Measurements from ENCODE around the gene CLCA2.

CLCA2 gene

DNA sequence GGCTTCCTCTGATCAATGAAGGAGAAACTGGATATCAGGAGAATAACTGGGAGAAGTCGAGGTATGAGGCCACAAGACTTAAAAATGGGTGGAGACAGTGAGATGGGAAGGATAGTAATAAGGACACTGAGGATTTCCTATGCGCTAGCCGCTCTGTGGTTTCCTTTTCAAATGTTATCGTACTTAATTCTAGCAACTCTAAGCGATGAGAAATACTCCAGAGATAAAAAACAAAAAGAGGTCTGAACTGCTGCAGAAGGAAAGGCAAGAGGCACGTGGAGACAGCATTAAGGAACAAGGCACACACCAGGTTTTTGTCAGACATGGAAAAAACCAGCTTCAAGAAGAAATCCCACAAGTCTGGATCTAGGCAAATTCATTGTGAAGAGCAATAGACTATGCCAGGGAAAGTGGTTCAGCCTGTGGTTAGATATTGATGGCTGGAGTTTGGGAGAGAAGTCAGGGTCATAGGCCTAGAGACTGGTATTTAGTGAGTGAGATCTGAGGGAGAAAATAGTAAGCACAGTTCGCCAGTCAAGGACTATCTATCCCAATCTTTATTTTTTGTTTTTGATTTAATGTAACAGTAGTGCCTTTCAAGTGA lies 5.3 kb downstream of the CLCA2 start:
- no peak for DNase-seq (ENCODE audit: low read depth)

DNA sequence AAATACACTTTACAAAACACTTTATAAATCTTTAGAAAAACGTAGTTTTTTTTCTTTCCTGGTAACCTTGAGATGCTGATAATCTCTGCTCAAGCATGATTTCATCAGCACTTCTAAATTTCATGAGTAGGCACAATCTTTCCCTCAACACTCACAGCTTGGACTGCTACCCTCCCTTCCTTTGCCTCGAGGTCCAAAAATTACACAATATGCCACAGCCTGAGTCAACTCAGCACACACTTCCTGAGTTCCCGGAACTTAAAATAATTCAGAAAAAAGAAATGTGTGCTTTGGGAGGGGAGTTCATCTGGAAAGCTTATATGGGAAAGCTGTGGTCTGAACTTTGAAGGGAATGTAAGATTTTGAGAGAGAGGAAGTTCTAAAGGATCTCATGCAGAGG lies 5.9 kb downstream of the CLCA2 start:
- peak; percentile 94 for DNase-seq (ENCODE audit: low read depth)

DNA sequence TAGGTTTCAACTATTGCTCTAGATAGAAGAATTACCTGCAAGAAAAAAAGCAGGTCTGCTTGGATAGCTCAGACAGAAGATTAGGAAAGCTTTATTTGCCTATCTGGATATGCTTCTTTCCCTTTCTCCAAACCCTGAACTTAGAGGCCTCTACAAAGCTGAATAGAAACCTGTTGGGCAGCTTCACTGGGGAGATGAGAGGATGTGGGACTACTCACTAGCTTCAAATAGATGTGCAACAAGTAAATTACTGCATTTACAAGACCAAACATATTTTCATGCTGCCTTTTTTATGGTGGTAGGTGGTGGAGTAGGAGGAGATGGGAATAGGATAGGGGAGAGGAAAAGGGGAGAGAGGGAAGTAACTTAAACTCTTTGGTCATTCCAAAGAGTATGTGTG lies 6.4 kb downstream of the CLCA2 start:
- peak; percentile 9 for DNase-seq (ENCODE audit: low read depth)

- DNase-seq (ENCODE audit: low read depth), result no peak
Measured at GRCh38 chr1:86434059-86434458, 10.1 kb downstream of the CLCA2 start.

DNA sequence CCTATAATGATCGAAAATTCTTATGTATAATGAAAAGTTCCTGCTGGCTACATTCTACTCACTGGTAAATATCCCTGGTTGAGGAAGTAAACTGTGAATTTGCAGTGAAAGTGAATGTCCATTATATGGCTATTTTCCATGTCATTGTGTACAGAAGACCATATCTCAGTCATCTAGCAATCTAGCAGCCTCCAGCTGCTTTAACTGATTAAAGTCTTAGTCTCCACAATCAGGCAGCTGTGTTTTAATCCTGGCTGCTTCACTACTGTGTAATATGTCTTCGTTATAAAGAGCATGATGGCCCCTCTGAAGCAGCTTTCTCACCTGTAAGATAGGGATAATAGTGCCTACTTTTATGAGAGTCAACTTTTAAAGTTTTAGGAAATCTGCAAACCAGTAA lies 11.4 kb downstream of the CLCA2 start:
- DNase-seq (ENCODE audit: low read depth), result no peak

- no peak for DNase-seq (ENCODE audit: low read depth)
Measured at GRCh38 chr1:86436041-86436440, 12.1 kb downstream of the CLCA2 start.

- DNase-seq (ENCODE audit: low read depth), result no peak
Measured at GRCh38 chr1:86441581-86441980, 17.6 kb downstream of the CLCA2 start.

DNA sequence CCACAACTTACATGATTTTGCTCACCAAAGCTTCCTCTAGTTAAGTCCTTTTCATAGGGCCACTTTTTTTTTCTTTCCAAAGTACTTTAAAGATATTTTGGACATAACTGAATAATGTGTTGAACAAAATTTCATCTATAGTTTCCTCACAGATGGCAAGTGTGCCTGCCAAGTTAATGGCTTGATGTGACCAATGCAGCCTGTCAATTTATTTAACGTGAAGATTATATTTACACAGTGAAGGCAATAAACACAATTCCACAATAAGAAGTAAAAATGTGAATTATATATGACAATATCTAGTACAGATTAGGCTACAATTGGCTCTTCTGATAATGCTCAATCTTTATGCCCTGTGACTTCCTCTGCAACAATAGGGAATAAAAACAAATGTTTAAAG lies 18.0 kb downstream of the CLCA2 start:
- no peak for DNase-seq (ENCODE audit: low read depth)

DNA sequence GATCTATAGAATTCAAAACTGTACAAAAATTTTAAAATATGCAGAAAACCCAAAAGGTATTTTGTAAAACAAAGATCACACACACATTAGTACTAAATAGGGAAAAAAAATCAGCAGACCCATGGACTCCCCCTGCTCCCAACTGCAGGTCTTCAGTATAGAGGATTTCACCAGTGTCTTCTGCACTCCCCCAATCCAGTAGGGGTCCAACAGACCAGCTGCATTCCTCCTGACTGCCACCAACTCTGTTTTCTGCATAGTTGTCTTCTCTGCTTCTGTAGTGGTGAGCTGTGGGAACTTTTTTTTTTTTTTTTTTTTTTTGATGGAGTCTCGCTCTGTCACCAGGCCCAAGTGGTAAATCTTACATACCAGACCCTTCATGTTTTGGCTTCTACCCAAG lies 21.9 kb downstream of the CLCA2 start:
- DNase-seq (ENCODE audit: low read depth), result no peak

GRCh38 chr1:86447198-86447790 lies 23.3 kb downstream of the CLCA2 start:
- no peak for DNase-seq (ENCODE audit: low read depth)

DNA sequence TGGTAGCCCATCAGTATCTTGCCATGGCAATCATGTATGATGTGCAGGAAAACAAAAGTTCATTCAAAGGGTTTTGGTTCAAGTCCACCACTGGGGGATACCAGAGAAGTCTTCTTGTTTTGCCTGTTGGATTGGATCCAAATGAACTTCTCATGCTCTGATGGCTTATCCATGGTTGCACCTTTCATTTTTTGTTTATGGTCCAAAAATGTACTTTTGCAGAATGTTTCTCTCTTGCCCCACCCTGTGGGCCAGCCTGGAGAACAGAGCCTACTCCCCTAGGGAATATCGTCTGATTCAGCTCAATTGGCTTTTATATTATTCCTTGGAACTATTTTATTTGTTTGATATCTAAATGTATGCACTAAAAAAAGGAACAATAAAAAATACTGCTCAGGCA lies 24.7 kb downstream of the CLCA2 start:
- DNase-seq (ENCODE audit: low read depth), result no peak

DNA sequence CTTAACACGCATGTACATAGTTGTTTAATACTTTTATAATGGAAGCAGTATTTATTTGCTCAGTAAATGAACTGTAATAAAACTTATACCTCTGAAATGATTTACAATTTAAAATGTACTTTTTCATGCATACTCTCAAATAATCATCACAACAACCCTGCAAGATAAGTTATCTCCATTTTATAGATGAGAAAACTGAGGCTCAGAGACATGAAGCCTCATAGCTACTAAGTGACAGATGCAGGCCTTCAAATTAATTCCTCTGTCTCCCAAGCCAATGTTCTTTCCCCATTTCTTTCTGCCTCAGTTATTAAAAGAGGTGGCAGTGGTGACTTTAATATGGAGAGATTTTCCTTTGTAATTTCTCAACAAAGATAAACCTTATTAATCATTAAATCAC lies 25.1 kb downstream of the CLCA2 start:
- DNase-seq (ENCODE audit: low read depth), result no peak

- DNase-seq (ENCODE audit: low read depth), result no peak
Measured at GRCh38 chr1:86450847-86451246, 26.9 kb downstream of the CLCA2 start.

DNA sequence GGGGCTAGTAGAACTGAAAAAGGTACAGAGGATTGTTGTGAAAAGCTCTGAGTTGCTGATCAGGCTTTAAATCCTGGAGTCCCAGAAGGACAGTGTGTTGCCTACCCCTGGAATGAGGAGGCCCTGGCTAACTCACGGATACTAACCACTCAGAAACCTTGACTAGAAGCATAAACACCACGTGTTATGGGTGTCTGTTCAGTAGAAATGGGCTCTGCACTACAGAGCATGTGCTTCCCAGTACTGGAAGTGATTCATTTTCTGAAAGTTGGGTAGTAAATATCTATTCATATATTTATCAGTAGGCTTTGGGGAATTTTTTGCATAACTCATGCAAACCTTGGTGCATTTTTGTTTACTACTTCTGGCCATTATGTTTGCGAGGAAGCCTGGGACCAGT lies 29.7 kb downstream of the CLCA2 start:
- DNase-seq (ENCODE audit: low read depth), result no peak

DNA sequence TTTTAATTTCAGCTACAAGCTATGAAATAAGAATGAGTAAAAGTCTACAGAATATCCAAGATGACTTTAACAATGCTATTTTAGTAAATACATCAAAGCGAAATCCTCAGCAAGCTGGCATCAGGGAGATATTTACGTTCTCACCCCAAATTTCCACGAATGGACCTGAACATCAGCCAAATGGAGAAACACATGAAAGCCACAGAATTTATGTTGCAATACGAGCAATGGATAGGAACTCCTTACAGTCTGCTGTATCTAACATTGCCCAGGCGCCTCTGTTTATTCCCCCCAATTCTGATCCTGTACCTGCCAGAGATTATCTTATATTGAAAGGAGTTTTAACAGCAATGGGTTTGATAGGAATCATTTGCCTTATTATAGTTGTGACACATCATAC lies 31.1 kb downstream of the CLCA2 start:
- DNase-seq (ENCODE audit: low read depth), result no peak

- no peak for DNase-seq (ENCODE audit: low read depth)
Measured at GRCh38 chr1:86460998-86461397, 37.0 kb downstream of the CLCA2 start.

- DNase-seq (ENCODE audit: low read depth), result no peak
Measured at GRCh38 chr1:86461482-86461881, 37.5 kb downstream of the CLCA2 start.

DNA sequence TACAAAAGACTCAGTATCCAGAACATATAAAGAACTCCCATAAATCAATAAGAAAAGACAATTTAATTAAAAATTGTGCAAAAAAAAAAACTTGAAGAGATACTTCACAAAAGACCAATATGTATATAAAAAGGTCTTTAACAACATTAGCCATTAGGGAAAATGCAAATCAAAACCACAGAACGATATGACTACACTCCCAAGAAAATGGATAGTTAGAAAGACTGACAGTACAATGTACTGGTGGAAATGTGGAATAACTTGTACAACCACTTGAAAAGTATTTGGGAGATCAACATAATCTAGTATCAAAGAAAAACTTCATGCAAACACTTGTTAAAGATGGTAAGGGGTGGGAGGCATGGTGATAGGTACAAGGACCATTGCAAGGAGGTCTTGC lies 40.8 kb downstream of the CLCA2 start:
- peak; percentile 28 for DNase-seq (ENCODE audit: low read depth)

- DNase-seq (ENCODE audit: low read depth), result no peak
Measured at GRCh38 chr1:86466109-86466844, 42.3 kb downstream of the CLCA2 start.

DNA sequence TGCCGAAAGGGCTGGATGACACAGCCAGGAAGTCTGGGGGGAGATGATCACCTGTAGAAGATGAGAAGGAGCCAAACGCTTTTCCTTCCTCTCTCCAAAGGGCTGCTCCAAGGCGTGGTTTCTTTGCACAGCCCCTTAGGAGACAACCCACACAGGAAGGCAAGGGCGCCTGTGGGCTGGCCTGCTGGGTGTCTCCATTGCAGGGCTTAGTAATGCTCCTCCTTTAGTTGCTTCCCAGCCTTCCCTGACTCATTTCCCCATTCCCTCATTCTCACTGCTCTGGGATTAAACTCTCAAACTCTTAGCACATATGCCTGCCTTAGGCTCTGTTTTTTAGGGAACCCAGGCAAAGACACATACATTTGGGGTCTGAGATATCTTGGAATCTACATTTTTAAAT lies 43.0 kb downstream of the CLCA2 start:
- DNase-seq (ENCODE audit: low read depth), result peak; percentile 63

DNA sequence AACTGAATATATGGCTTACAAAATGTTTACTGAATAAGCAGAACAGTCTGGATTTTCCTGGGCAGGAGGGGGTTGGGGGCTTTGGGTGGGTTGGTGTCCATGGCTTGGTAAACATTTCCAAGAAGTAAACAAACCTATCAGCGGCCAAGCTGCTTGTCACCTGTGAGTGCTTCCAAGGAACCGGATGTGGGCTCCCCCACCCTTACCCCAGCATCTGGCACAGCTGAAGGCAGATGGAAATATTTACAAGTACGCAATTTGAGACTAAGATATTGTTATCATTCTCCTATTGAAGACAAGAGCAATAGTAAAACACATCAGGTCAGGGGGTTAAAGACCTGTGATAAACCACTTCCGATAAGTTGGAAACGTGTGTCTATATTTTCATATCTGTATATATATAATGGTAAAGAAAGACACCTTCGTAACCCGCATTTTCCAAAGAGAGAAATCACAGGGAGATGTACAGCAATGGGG lies 44.6 kb downstream of the CLCA2 start, which contains the start of gene CLCA1:
Gene CLCA1 (plus strand): TSS at position 427 of the 477 bp plus-strand sequence. CDS start 45 bp downstream, at position 472.
- DNase-seq (ENCODE audit: low read depth), result no peak

- no peak for DNase-seq (ENCODE audit: low read depth)
Measured at GRCh38 chr1:86470859-86471258, 46.9 kb downstream of the CLCA2 start.

DNA sequence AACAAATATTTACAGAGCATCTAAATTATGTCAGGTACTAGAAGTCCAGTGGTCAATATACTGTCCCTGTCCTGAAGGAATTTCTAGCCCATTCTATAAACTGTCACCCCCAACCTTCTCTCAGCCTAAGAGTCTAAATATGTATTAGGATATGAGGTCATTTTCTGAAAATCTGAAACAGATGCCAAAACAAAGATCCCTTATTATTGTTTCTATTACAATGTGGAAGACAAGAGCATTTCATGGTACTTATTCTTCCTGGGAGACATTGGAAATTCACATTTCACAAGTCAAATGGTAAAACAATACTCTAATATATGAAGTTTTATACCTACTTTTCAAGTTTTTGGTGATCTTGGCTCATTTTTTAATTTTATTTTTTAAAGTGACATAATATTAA lies 47.3 kb downstream of the CLCA2 start:
- DNase-seq (ENCODE audit: low read depth), result no peak
